WTC11 (cell line): Measurements from ENCODE around the gene NSUN4. TPM values are rescaled to one million over a fixed set of nuclear protein-coding genes. Genes with fewer than 3 reads are reported as not detected.

ENCODE experiments used
- ATAC-seq: fragments of 200-7000 bp; cut with Tn5 transposase; 2 replicates; pipeline ENCODE4 v1.10.0; 2021; ENCODE audit warnings: mild to moderate bottlenecking, moderate library complexity
- CTCF ChIA-PET: fragments of 300-600 bp; sonication (Branson Sonifier 250); formaldehyde crosslinking; loops from one replicate; lab custom pipeline; 2021; ENCODE audit warnings: antibody characterized with exemption; lab: Charles Lee
- POLR2A ChIA-PET: fragments of 350-600 bp; sonication (Branson Sonifier 250); formaldehyde crosslinking; loops from one replicate; lab custom pipeline; 2021; ENCODE audit warnings: antibody characterized with exemption; lab: Charles Lee
- DNase-seq: peaks from one replicate; pipeline ENCODE4 v3.0.0; 2021; ENCODE audit warnings: low spot score
- H3K27ac Mint-ChIP-seq: 2 replicates; pipeline ENCODE4 v1.8.0; 2021; ENCODE audit warnings: mixed read lengths
- H3K27me3 Mint-ChIP-seq: 2 replicates; pipeline ENCODE4 v1.8.0; 2021; ENCODE audit warnings: low read depth, mild to moderate bottlenecking, moderate library complexity, mixed read lengths
- H3K36me3 Mint-ChIP-seq: 2 replicates; pipeline ENCODE4 v1.8.0; 2021; ENCODE audit warnings: mixed read lengths
- H3K4me1 Mint-ChIP-seq: 2 replicates; pipeline ENCODE4 v1.8.0; 2022; ENCODE audit warnings: mixed read lengths
- H3K4me3 Mint-ChIP-seq: 2 replicates; pipeline ENCODE4 v1.8.0; 2021; ENCODE audit warnings: mild to moderate bottlenecking, moderate library complexity, mixed read lengths
- H3K9me3 Mint-ChIP-seq: 2 replicates; pipeline ENCODE4 v1.8.0; 2021; ENCODE audit warnings: mixed read lengths
- ATF2 ChIP-seq: sonication (generic); formaldehyde crosslinking; IDR thresholded peaks from 2 replicates; pipeline ENCODE4 v1.8.1; 2022; ENCODE audit warnings: low read depth, missing genetic modification reagents, borderline replicate concordance
- CDX4 ChIP-seq: fragments of 250-450 bp; sonication (Bioruptor Pico); IDR thresholded peaks from 2 replicates; pipeline ENCODE4 v1.9.0; 2021; ENCODE audit warnings: moderate library complexity, mild to moderate bottlenecking, inconsistent platforms, borderline replicate concordance
- E2F5 ChIP-seq: sonication (generic); formaldehyde crosslinking; IDR thresholded peaks from 2 replicates; pipeline ENCODE4 v1.8.1; 2022; ENCODE audit warnings: mild to moderate bottlenecking, moderate library complexity, missing genetic modification reagents
- KAT7 ChIP-seq: sonication (generic); formaldehyde crosslinking; IDR thresholded peaks from 2 replicates; pipeline ENCODE4 v1.8.1; 2023; ENCODE audit warnings: missing genetic modification reagents, mild to moderate bottlenecking, borderline replicate concordance
- NFATC4 ChIP-seq: fragments of 250-450 bp; sonication (Bioruptor Pico); IDR thresholded peaks from 2 replicates; pipeline ENCODE4 v1.9.0; 2021; ENCODE audit warnings: mild to moderate bottlenecking
- NFE2L1 ChIP-seq: sonication (generic); formaldehyde crosslinking; IDR thresholded peaks from 2 replicates; pipeline ENCODE4 v1.8.1; 2023; ENCODE audit warnings: missing genetic modification reagents
- NR1H2 ChIP-seq: sonication (generic); formaldehyde crosslinking; IDR thresholded peaks from 2 replicates; pipeline ENCODE4 v1.9.0; 2021; ENCODE audit warnings: mild to moderate bottlenecking, moderate library complexity, missing genetic modification reagents
- NR3C1 ChIP-seq: sonication (generic); formaldehyde crosslinking; conservative IDR thresholded peaks from 2 replicates; pipeline ENCODE4 v1.8.1; 2023; ENCODE audit warnings: low read depth, mild to moderate bottlenecking, missing genetic modification reagents
- PREB ChIP-seq: sonication (generic); formaldehyde crosslinking; IDR thresholded peaks from 2 replicates; pipeline ENCODE4 v1.8.1; 2022; ENCODE audit warnings: mild to moderate bottlenecking, missing genetic modification reagents, moderate library complexity, borderline replicate concordance
- PRRX2 ChIP-seq: fragments of 250-450 bp; sonication (Bioruptor Pico); IDR thresholded peaks from 2 replicates; pipeline ENCODE4 v1.8.0; 2021; ENCODE audit warnings: mild to moderate bottlenecking
- RELA ChIP-seq: sonication (generic); formaldehyde crosslinking; IDR thresholded peaks from 2 replicates; pipeline ENCODE4 v1.8.1; 2022; ENCODE audit warnings: missing genetic modification reagents, mild to moderate bottlenecking, borderline replicate concordance
- RORB ChIP-seq: fragments of 250-450 bp; sonication (Bioruptor Pico); IDR thresholded peaks from 2 replicates; pipeline ENCODE4 v1.9.0; 2021; ENCODE audit warnings: mild to moderate bottlenecking
- ZNF263 ChIP-seq: sonication (generic); formaldehyde crosslinking; IDR thresholded peaks from 2 replicates; pipeline ENCODE4 v1.8.1; 2022; ENCODE audit warnings: low read depth, mild to moderate bottlenecking, moderate library complexity, missing genetic modification reagents
- ZNF317 ChIP-seq: sonication (generic); formaldehyde crosslinking; IDR thresholded peaks from 2 replicates; pipeline ENCODE4 v1.8.1; 2023; ENCODE audit warnings: low read depth, mild to moderate bottlenecking, moderate library complexity, missing genetic modification reagents, borderline replicate concordance
- total RNA-seq: library from RNA; stranded (reverse); gene quantifications from 3 replicates; pipeline ENCODE4 v1.2.3, GENCODE V29; 2021
- TF ChIP-seq, protein P1 (sequence below): sonication (generic); formaldehyde crosslinking; IDR thresholded peaks from 2 replicates; pipeline ENCODE4 v1.8.0; 2023; ENCODE audit warnings: missing genetic modification reagents
- TF ChIP-seq, protein P2 (sequence below): fragments of 250-450 bp; sonication (Bioruptor Pico); IDR thresholded peaks from 2 replicates; pipeline ENCODE4 v1.9.0; 2021; ENCODE audit warnings: mild to moderate bottlenecking, borderline replicate concordance
- TF ChIP-seq, protein P3 (sequence below): sonication (generic); formaldehyde crosslinking; IDR thresholded peaks from 2 replicates; pipeline ENCODE4 v1.8.1; 2023; ENCODE audit warnings: mild to moderate bottlenecking, missing genetic modification reagents, moderate library complexity
- TF ChIP-seq, protein P4 (sequence below): sonication (generic); formaldehyde crosslinking; IDR thresholded peaks from 2 replicates; pipeline ENCODE4 v1.8.1; 2023; ENCODE audit warnings: mild to moderate bottlenecking, missing genetic modification reagents, moderate library complexity

Gene NSUN4
- total RNA-seq, 1 experiment from 2014 or later: 22.6 TPM

DNA sequence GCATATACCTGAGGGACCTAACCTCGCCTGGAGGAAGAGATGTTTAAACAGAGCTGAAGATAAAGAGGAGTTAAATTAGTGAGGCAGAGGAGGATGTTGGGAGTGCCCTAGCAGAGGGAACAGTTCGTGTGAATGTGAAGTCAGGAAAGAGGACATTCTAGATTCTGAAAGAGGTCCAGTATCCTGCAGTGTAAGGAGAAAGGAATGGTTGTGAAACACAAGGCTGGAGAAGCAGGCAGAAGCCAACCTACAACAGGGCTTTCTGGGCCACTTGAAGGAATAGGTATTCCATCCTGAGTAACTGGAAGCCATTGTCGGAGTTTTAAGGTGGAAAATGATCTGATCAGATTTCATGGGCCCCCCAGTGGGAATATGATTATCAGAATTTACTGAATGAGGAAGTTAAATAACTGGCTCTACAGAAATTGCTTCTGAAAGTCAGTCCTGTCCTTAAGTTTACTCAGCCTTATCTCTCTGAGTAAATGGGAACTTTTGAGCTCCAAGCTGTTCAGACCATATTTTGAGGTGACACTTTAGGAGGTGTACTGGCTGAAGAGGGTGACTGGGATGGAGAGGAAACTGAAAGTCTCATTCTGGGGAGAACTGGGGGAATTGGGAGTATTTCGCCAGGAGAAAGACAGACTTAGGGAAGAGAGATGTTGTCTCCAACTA, 29.1 kb downstream of the NSUN4 start:
- H3K27me3 Mint-ChIP-seq: no peaks in the 10 kb centered on the region
- TF ChIP-seq NFATC4 (CRISPR knock-in tag) (no peak), NR1H2 (CRISPR knock-in tag) (no peak), RORB (CRISPR knock-in tag) (no peak), NR3C1 (no peak), NFE2L1 (CRISPR knock-in tag) (no peak), ZNF317 (CRISPR knock-in tag) (no peak), CDX4 (no peak), KAT7 (CRISPR knock-in tag) (no peak), ATF2 (no peak), PREB (no peak), ZNF263 (CRISPR knock-in tag) (no peak), E2F5 (CRISPR knock-in tag) (no peak), RELA (CRISPR knock-in tag) (no peak), PRRX2 (no peak)
- TF ChIP-seq, protein P1, sequence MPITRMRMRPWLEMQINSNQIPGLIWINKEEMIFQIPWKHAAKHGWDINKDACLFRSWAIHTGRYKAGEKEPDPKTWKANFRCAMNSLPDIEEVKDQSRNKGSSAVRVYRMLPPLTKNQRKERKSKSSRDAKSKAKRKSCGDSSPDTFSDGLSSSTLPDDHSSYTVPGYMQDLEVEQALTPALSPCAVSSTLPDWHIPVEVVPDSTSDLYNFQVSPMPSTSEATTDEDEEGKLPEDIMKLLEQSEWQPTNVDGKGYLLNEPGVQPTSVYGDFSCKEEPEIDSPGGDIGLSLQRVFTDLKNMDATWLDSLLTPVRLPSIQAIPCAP (CRISPR knock-in tag): no peak
- TF ChIP-seq, protein P2, sequence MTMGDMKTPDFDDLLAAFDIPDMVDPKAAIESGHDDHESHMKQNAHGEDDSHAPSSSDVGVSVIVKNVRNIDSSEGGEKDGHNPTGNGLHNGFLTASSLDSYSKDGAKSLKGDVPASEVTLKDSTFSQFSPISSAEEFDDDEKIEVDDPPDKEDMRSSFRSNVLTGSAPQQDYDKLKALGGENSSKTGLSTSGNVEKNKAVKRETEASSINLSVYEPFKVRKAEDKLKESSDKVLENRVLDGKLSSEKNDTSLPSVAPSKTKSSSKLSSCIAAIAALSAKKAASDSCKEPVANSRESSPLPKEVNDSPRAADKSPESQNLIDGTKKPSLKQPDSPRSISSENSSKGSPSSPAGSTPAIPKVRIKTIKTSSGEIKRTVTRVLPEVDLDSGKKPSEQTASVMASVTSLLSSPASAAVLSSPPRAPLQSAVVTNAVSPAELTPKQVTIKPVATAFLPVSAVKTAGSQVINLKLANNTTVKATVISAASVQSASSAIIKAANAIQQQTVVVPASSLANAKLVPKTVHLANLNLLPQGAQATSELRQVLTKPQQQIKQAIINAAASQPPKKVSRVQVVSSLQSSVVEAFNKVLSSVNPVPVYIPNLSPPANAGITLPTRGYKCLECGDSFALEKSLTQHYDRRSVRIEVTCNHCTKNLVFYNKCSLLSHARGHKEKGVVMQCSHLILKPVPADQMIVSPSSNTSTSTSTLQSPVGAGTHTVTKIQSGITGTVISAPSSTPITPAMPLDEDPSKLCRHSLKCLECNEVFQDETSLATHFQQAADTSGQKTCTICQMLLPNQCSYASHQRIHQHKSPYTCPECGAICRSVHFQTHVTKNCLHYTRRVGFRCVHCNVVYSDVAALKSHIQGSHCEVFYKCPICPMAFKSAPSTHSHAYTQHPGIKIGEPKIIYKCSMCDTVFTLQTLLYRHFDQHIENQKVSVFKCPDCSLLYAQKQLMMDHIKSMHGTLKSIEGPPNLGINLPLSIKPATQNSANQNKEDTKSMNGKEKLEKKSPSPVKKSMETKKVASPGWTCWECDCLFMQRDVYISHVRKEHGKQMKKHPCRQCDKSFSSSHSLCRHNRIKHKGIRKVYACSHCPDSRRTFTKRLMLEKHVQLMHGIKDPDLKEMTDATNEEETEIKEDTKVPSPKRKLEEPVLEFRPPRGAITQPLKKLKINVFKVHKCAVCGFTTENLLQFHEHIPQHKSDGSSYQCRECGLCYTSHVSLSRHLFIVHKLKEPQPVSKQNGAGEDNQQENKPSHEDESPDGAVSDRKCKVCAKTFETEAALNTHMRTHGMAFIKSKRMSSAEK (CRISPR knock-in tag): no peak
- TF ChIP-seq, protein P3, sequence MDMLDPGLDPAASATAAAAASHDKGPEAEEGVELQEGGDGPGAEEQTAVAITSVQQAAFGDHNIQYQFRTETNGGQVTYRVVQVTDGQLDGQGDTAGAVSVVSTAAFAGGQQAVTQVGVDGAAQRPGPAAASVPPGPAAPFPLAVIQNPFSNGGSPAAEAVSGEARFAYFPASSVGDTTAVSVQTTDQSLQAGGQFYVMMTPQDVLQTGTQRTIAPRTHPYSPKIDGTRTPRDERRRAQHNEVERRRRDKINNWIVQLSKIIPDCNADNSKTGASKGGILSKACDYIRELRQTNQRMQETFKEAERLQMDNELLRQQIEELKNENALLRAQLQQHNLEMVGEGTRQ: no peak
- TF ChIP-seq, protein P4, sequence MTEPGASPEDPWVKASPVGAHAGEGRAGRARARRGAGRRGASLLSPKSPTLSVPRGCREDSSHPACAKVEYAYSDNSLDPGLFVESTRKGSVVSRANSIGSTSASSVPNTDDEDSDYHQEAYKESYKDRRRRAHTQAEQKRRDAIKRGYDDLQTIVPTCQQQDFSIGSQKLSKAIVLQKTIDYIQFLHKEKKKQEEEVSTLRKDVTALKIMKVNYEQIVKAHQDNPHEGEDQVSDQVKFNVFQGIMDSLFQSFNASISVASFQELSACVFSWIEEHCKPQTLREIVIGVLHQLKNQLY: no peak
- TF ChIP-seq, all 79 proteins: peak for 0
- H3K36me3 Mint-ChIP-seq: peaks cover 7% of the 10 kb centered on the region
- DNase-seq (no peak), ATAC-seq (no peak)
- POLR2A ChIA-PET: no interaction called here
- H3K4me1 Mint-ChIP-seq: peaks cover 10% of the 10 kb centered on the region
- peak overlapping the region; percentile 46 for H3K27ac Mint-ChIP-seq
- no peak overlapping the region for H3K4me3 Mint-ChIP-seq
- no peaks in the 10 kb centered on the region for H3K9me3 Mint-ChIP-seq
- CTCF ChIA-PET: interaction anchor here (0.7 to 1.5 kb wide), 2 partner anchors 22 to 44 kb away, joined by 3 read pairs; no protein-coding TSS in a partner anchor
